HEK293 (cell line): Measurements from ENCODE around the gene RGS14.

Experiments
- BCL6B ChIP-seq: fragments of 450-650 bp; formaldehyde crosslinking; IDR thresholded peaks from 2 replicates; pipeline ENCODE4 v1.5.1; 2017; ENCODE audit warnings: missing biosample characterization, missing genetic modification characterization
- GFI1B ChIP-seq: fragments of 450-650 bp; formaldehyde crosslinking; IDR thresholded peaks from 2 replicates; pipeline ENCODE4 v1.5.1; 2016; ENCODE audit warnings: missing biosample characterization, missing genetic modification characterization
- GLI2 ChIP-seq: fragments of 450-650 bp; formaldehyde crosslinking; IDR thresholded peaks from 2 replicates; pipeline ENCODE4; 2017; ENCODE audit warnings: missing biosample characterization, missing genetic modification characterization, low read depth, borderline replicate concordance
- HOXC10 ChIP-seq: sonication (generic); formaldehyde crosslinking; IDR thresholded peaks from 2 replicates; pipeline ENCODE4 v1.8.1; 2023; ENCODE audit warnings: mild to moderate bottlenecking, missing genetic modification reagents
- IKZF3 ChIP-seq: fragments of 450-650 bp; IDR thresholded peaks from 2 replicates; pipeline ENCODE4 v1.5.0; 2018; ENCODE audit warnings: missing biosample characterization, mild to moderate bottlenecking, missing genetic modification characterization, moderate library complexity
- KLF1 ChIP-seq: fragments of 450-650 bp; formaldehyde crosslinking; IDR thresholded peaks from 2 replicates; pipeline ENCODE4 v1.5.1; 2016; ENCODE audit warnings: missing biosample characterization, missing genetic modification characterization
- KLF17 ChIP-seq: fragments of 450-650 bp; formaldehyde crosslinking; IDR thresholded peaks from 2 replicates; pipeline ENCODE4 v1.5.1; 2016; ENCODE audit warnings: missing biosample characterization, missing genetic modification characterization
- SP7 ChIP-seq: fragments of 450-650 bp; formaldehyde crosslinking; IDR thresholded peaks from 2 replicates; pipeline ENCODE4 v1.5.1; 2016; ENCODE audit warnings: missing biosample characterization, missing genetic modification characterization
- TRIM28 ChIP-seq: IDR thresholded peaks from 2 replicates; pipeline ENCODE4 v1.6.1; 2011; ENCODE audit warnings: low read length, control low read depth, borderline replicate concordance
- WT1 ChIP-seq: fragments of 450-650 bp; formaldehyde crosslinking; IDR thresholded peaks from 2 replicates; pipeline ENCODE4 v1.5.1; 2016; ENCODE audit warnings: missing biosample characterization, missing genetic modification characterization
- YY2 ChIP-seq: fragments of 450-650 bp; formaldehyde crosslinking; IDR thresholded peaks from 2 replicates; pipeline ENCODE4 v1.5.1; 2016; ENCODE audit warnings: missing biosample characterization, missing genetic modification characterization
- ZFP41 ChIP-seq: fragments of 450-650 bp; formaldehyde crosslinking; IDR thresholded peaks from 2 replicates; pipeline ENCODE4 v1.5.1; 2016; ENCODE audit warnings: missing biosample characterization, missing genetic modification characterization, borderline replicate concordance
- ZNF155 ChIP-seq: fragments of 450-650 bp; formaldehyde crosslinking; IDR thresholded peaks from 2 replicates; pipeline ENCODE4 v1.5.1; 2016; ENCODE audit warnings: missing biosample characterization, missing genetic modification characterization
- ZNF202 ChIP-seq: fragments of 450-650 bp; formaldehyde crosslinking; IDR thresholded peaks from 2 replicates; pipeline ENCODE4 v1.5.1; 2016; ENCODE audit warnings: missing biosample characterization, missing genetic modification characterization, borderline replicate concordance
- ZNF239 ChIP-seq: fragments of 450-650 bp; formaldehyde crosslinking; IDR thresholded peaks from 2 replicates; pipeline ENCODE4 v1.5.1; 2016; ENCODE audit warnings: missing biosample characterization, missing genetic modification characterization
- ZNF302 ChIP-seq: fragments of 450-650 bp; formaldehyde crosslinking; IDR thresholded peaks from 2 replicates; pipeline ENCODE4 v1.5.1; 2016; ENCODE audit warnings: missing biosample characterization, missing genetic modification characterization, low read depth
- ZNF335 ChIP-seq: fragments of 450-650 bp; formaldehyde crosslinking; conservative IDR thresholded peaks from 2 replicates; pipeline ENCODE4 v1.5.1; 2016; ENCODE audit warnings: missing biosample characterization, missing genetic modification characterization
- ZNF341 ChIP-seq: fragments of 450-650 bp; formaldehyde crosslinking; IDR thresholded peaks from 2 replicates; pipeline ENCODE4; 2016; ENCODE audit warnings: low read depth, missing biosample characterization, missing genetic modification characterization
- ZNF366 ChIP-seq: fragments of 450-650 bp; formaldehyde crosslinking; conservative IDR thresholded peaks from 2 replicates; pipeline ENCODE4 v1.5.1; 2016; ENCODE audit warnings: missing biosample characterization, missing genetic modification characterization
- ZNF37A ChIP-seq: fragments of 450-650 bp; IDR thresholded peaks from 2 replicates; pipeline ENCODE4 v1.5.1; 2018; ENCODE audit warnings: missing biosample characterization, missing genetic modification characterization
- ZNF423 ChIP-seq: fragments of 450-650 bp; formaldehyde crosslinking; IDR thresholded peaks from 2 replicates; pipeline ENCODE4 v1.5.1; 2016; ENCODE audit warnings: missing biosample characterization, missing genetic modification characterization
- ZNF48 ChIP-seq: fragments of 450-650 bp; formaldehyde crosslinking; IDR thresholded peaks from 2 replicates; pipeline ENCODE4 v1.5.1; 2016; ENCODE audit warnings: missing biosample characterization, missing genetic modification characterization
- ZNF510 ChIP-seq: fragments of 450-650 bp; formaldehyde crosslinking; IDR thresholded peaks from 2 replicates; pipeline ENCODE4 v1.5.1; 2018; ENCODE audit warnings: mild to moderate bottlenecking, missing genetic modification characterization, missing biosample characterization; ENCODE audit not compliant: insufficient replicate concordance
- ZNF514 ChIP-seq: fragments of 450-650 bp; formaldehyde crosslinking; IDR thresholded peaks from 2 replicates; pipeline ENCODE4 v1.5.1; 2016; ENCODE audit warnings: missing biosample characterization, missing genetic modification characterization
- ZNF571 ChIP-seq: fragments of 450-650 bp; formaldehyde crosslinking; IDR thresholded peaks from 2 replicates; pipeline ENCODE4 v1.5.0; 2017; ENCODE audit warnings: missing biosample characterization, missing genetic modification characterization
- ZNF639 ChIP-seq: fragments of 450-650 bp; formaldehyde crosslinking; IDR thresholded peaks from 2 replicates; pipeline ENCODE4 v1.5.1; 2016; ENCODE audit warnings: missing biosample characterization, missing genetic modification characterization
- ZNF654 ChIP-seq: fragments of 450-650 bp; formaldehyde crosslinking; IDR thresholded peaks from 2 replicates; pipeline ENCODE4 v1.5.1; 2016; ENCODE audit warnings: low read depth, missing biosample characterization, missing genetic modification characterization
- ZNF664 ChIP-seq: fragments of 450-650 bp; formaldehyde crosslinking; IDR thresholded peaks from 2 replicates; pipeline ENCODE4 v1.5.1; 2016; ENCODE audit warnings: missing biosample characterization, missing genetic modification characterization
- ZNF670 ChIP-seq: fragments of 450-650 bp; formaldehyde crosslinking; IDR thresholded peaks from 2 replicates; pipeline ENCODE4 v1.5.1; 2016; ENCODE audit warnings: missing biosample characterization, missing genetic modification characterization, low read depth
- ZNF692 ChIP-seq: fragments of 450-650 bp; formaldehyde crosslinking; IDR thresholded peaks from 2 replicates; pipeline ENCODE4 v1.5.1; 2016; ENCODE audit warnings: missing biosample characterization, missing genetic modification characterization
- ZNF701 ChIP-seq: fragments of 450-650 bp; formaldehyde crosslinking; IDR thresholded peaks from 2 replicates; pipeline ENCODE4 v1.5.1; 2016; ENCODE audit warnings: missing biosample characterization, missing genetic modification characterization
- ZNF785 ChIP-seq: fragments of 450-650 bp; formaldehyde crosslinking; IDR thresholded peaks from 2 replicates; pipeline ENCODE4 v1.5.1; 2016; ENCODE audit warnings: missing biosample characterization, missing genetic modification characterization
- ZNF792 ChIP-seq: fragments of 450-650 bp; formaldehyde crosslinking; IDR thresholded peaks from 2 replicates; pipeline ENCODE4 v1.5.1; 2016; ENCODE audit warnings: missing biosample characterization, missing genetic modification characterization
- ZSCAN5A ChIP-seq: fragments of 450-650 bp; formaldehyde crosslinking; IDR thresholded peaks from 2 replicates; pipeline ENCODE4 v1.5.1; 2016; ENCODE audit warnings: missing biosample characterization, missing genetic modification characterization

Gene RGS14

GRCh38 chr5:177362610-177363507 is 5.1 kb downstream of the RGS14 start (continued):
- no peak for TF ChIP-seq ZNF639
- no peak for TF ChIP-seq ZNF48
- peak; percentile 57 for TF ChIP-seq ZNF335 (tag by site-specific recombination)
- TF ChIP-seq ZNF37A (tag by site-specific recombination) = no peak
- no peak for TF ChIP-seq ZNF366 (tag by site-specific recombination)
- no peak for TF ChIP-seq YY2 (tag by site-specific recombination)
- no peak for TF ChIP-seq ZNF792 (tag by site-specific recombination)
- TF ChIP-seq ZNF202 (tag by site-specific recombination) = no peak
- TF ChIP-seq GLI2 (tag by site-specific recombination) = no peak
- no peak for TF ChIP-seq ZSCAN5A
- no peak for TF ChIP-seq ZFP41 (tag by site-specific recombination)
- 0 out of 2 replicates have a peak, but pooled peaks have one; percentile 34 for TF ChIP-seq KLF1 (tag by site-specific recombination)
- TF ChIP-seq ZNF692 (tag by site-specific recombination) = peak; percentile 25
- peak; percentile 74 for TF ChIP-seq SP7 (tag by site-specific recombination)
- TF ChIP-seq GFI1B (tag by site-specific recombination) = no peak
- no peak for TF ChIP-seq TRIM28
- TF ChIP-seq ZNF654 (tag by site-specific recombination) = no peak
- TF ChIP-seq IKZF3 (tag by site-specific recombination) = peak; percentile 67
- TF ChIP-seq ZNF341 (tag by site-specific recombination) = peak; percentile 96
- no peak; the same call in 1 of the 2 replicates for TF ChIP-seq ZNF423 (tag by site-specific recombination)
- TF ChIP-seq ZNF785 = no peak
- no peak for TF ChIP-seq ZNF155 (tag by site-specific recombination)
- no peak for TF ChIP-seq ZNF670
- no peak for TF ChIP-seq ZNF302
- TF ChIP-seq ZNF664 (tag by site-specific recombination) = no peak
- TF ChIP-seq ZNF571 (tag by site-specific recombination) = no peak
- TF ChIP-seq ZNF510 (tag by site-specific recombination) = no peak
- no peak for TF ChIP-seq ZNF239 (tag by site-specific recombination)
- TF ChIP-seq WT1 (tag by site-specific recombination) = 0 out of 2 replicates have a peak, but pooled peaks have one; percentile 17
- no peak for TF ChIP-seq BCL6B (tag by site-specific recombination)
- peak; percentile 67; the same call in 1 of the 2 replicates for TF ChIP-seq KLF17 (tag by site-specific recombination)
- no peak for TF ChIP-seq HOXC10 (CRISPR knock-in tag)
- TF ChIP-seq ZNF701 (tag by site-specific recombination) = no peak
- no peak for TF ChIP-seq ZNF514 (tag by site-specific recombination)
